Kidney tubule cell (primary cell): Measurements from ENCODE around the gene SGK1.
"Not testable (repeated sequence)": the region's sequence is repeated elsewhere in the genome, so short reads cannot be mapped to it uniquely, and the experiment has no call there.

Experiments used
- DNase-seq: peaks from one replicate; pipeline ENCODE4 v3.0.0-alpha.2; 2018; ENCODE audit warnings: low spot score

Gene SGK1

GRCh38 chr6:134251320-134251719 is 66.6 kb downstream of the SGK1 start:
- no peak for DNase-seq

DNA sequence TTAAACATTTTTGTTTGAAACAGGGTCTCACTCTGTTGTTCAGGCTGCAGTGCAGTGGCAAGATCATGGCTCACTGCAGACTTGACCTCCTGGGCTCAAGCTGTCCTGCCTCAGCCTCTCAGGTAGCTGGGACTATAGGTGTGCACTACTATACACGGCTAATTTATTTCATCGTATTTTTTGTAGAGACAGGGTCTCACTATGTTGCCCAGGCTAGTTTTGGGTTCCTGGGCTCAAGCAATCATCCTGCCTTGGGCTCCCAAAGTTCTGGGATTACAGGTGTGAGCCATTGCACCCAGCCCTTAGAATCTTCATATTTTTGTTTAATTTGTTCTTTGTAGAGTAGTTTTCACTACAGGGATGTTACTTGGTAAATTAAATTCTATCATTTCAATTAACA is 67.1 kb downstream of the SGK1 start:
- no peak for DNase-seq

- DNase-seq = no peak
These were observed 67.9 kb downstream of the SGK1 start for GRCh38 chr6:134249759-134250602.

- DNase-seq = no peak
These were observed 68.6 kb downstream of the SGK1 start for GRCh38 chr6:134249239-134249758.

DNA sequence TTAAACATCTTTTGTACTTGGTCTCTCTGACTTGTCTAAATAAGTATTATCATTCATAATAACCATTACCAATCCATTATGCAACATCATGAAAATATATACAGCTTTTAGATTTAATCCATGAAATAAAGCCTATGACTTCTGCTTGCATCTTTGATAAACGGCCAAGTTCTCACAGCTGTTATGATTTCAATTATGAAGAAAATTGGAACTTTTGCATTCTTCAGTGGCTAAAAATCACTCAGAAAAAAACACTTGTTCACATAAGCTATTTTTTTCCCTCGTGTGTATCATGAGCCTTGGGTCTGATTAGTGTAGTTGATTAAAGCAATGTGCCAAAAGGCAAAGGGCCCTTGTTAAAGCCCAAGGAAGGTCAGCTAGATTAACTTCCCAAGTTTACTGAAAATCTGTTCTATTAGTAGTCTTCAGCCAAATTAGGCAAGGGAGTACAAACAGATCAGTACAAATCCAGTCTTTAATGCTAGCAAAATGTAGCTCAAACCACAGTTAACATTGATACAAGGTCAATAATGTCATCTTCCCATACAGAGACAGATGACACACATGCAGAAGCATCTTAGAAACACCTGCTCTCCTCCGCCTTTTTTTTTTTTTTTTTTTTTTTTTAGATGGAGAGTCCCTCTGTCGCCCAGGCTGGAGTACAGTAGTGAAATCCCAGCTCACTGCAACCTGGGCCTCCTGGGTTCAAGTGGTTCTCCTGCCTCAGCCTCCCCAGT is 69.9 kb downstream of the SGK1 start:
- DNase-seq = no peak

- peak; percentile 65 for DNase-seq
These were observed 70.6 kb downstream of the SGK1 start for GRCh38 chr6:134247231-134247833.

GRCh38 chr6:134245706-134246105 is 72.2 kb downstream of the SGK1 start:
- DNase-seq = no peak

DNA sequence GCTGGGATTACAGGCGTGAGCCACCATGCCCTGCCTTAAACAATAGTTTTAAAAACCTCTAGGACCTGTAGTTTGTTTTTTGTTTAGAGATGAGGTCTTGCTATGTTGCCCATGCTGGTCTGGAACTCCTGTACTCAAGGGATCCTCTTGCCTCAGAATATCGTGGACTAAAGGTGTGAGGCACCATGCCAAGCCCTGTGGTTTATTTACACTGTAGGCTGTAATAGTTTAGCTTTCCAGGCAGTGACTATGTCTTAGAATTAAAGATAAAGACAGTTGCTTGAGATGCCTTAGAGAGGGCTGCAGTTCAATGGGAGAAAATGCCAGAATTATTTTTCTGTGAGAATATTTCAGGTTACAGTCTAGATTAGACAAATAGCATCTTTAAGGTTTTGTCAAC is 72.9 kb downstream of the SGK1 start:
- peak; percentile 47 for DNase-seq

GRCh38 chr6:134240665-134241431 is 77.1 kb downstream of the SGK1 start:
- peak; percentile 54 for DNase-seq

DNA sequence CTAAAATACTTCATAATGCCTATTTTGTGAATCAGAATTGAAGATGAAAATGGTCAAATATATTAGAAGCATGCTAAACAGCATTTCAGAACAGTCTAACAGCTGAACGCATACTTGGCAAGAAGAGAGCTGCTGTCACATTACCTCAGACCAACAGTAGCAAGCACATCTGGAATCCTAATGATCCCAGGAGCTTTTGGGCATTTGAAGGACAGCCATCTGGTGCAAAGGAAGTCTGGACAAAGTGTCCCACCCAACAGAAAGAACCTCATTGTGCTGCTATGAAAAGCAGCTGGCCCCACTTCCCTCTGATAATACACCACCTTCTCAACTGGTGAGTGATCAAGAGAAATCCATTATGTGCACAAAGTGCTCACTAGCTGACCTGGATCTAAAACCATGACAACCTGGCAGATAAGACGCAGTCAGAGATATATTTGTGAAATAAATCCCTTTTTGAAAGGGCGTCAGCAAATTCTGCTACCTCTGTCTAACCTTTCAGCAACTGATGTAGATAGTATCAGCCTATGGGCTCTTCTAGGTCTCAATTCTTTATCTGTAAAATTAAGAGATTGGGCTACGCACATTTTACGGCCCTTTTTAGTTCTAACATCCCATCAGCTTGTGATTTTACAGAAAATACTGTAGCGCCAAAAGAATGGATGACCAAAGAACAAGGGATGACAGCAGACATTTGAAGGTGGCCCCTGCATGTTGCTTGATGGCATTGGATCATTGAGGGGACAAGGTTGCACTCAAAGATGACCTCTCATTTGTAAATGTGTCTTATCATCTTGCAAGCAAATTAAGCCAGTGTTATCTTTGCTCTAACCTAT is 78.7 kb downstream of the SGK1 start:
- DNase-seq = no peak

GRCh38 chr6:134238006-134238405 is 79.9 kb downstream of the SGK1 start:
- no peak for DNase-seq

GRCh38 chr6:134235937-134236751 is 81.8 kb downstream of the SGK1 start:
- DNase-seq = peak; percentile 82

DNA sequence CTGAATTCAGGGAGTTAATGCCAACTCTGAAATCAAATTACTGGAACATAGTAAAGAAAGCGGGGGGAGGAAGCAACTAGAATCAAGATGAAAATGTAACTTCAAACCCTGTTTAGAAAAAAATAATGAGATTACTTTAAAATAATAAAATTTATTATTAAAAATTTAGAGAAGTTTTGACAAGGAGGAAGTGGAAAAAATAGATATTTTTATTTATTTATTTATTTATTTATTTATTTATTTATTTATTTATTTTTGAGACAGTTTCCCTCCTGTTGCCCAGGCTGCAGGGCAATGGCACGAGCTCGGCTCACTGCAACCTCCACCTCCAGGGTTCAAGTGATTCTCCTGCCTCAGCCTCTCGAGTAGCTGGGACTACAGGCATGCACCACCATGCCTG is 82.6 kb downstream of the SGK1 start:
- not testable (repeated sequence) for DNase-seq

- no peak for DNase-seq
These were observed 84.5 kb downstream of the SGK1 start for GRCh38 chr6:134233180-134233955.

- no peak for DNase-seq
These were observed 87.0 kb downstream of the SGK1 start for GRCh38 chr6:134230940-134231339.

- no peak for DNase-seq
These were observed 87.7 kb downstream of the SGK1 start for GRCh38 chr6:134230087-134230700.

- DNase-seq = no peak
These were observed 88.4 kb downstream of the SGK1 start for GRCh38 chr6:134229520-134229919.

GRCh38 chr6:134223796-134224420 is 94.0 kb downstream of the SGK1 start:
- peak; percentile 72 for DNase-seq
